ENCODE measurements around the gene DAPK2.
A peak's percentile ranks its signal among the peaks of the same experiment; 100 is the strongest.

The DAPK2 gene

DNA sequence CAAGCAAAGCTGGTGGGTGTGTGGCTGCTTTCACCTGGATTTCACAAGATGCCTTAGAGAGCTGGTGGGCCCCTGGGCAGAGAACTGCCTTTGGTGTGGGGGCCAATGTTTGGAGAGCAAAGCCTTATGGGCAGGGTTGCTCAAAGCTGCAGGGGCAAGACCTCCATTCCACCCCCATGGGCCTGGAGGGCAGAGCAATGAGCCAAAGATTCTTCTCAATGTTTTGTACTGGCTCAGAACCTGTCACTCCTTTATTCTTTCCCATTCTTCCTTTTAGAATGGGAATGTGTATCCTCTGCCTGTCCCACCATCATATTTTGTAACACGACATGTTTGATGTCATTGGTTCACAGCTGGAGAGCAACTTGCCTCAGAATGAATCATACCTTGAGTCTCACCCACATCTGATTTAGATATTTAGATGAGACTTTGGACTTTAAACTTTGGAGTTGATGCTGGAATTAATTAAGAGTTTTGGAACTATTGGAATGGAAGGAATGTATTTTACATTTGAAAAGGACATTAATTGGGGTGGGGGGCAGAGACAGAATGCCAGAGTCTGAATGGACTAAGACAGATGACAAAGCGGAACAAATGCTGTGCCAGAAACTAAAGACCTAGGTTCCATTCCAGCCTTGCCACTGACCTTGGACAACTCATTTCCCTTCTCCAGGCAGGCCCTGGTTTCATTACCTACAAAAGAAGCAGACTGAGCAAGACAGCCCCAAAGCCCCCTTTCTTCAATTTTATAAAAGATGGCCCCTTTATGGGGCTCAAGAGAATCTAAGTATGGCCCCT is 72.9 kb downstream of the DAPK2 start:
- Histone ChIP-seq H3K9me3 (no peaks in the 10 kb centered on the region), H3K4me1 (ENCODE audit: control insufficient read depth in 1 of 2, insufficient read depth in 1 of 2, low read depth in 1 of 2, low read length in 1 of 2) (peaks cover 24 to 27% of the 10 kb centered on the region in 2 experiments), H3K36me3 (peaks cover 59% of the 10 kb centered on the region), H3K27me3 (no peaks in the 10 kb centered on the region), H3K27ac (peak overlapping the region; percentile 23), H3K4me3 (ENCODE audit: low read depth in 1 of 2, low read length in 1 of 2) (no peak overlapping the region)
- TF ChIP-seq, protein P1, sequence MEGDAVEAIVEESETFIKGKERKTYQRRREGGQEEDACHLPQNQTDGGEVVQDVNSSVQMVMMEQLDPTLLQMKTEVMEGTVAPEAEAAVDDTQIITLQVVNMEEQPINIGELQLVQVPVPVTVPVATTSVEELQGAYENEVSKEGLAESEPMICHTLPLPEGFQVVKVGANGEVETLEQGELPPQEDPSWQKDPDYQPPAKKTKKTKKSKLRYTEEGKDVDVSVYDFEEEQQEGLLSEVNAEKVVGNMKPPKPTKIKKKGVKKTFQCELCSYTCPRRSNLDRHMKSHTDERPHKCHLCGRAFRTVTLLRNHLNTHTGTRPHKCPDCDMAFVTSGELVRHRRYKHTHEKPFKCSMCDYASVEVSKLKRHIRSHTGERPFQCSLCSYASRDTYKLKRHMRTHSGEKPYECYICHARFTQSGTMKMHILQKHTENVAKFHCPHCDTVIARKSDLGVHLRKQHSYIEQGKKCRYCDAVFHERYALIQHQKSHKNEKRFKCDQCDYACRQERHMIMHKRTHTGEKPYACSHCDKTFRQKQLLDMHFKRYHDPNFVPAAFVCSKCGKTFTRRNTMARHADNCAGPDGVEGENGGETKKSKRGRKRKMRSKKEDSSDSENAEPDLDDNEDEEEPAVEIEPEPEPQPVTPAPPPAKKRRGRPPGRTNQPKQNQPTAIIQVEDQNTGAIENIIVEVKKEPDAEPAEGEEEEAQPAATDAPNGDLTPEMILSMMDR (IDR thresholded peaks at IDR 0.05): no peak

DNA sequence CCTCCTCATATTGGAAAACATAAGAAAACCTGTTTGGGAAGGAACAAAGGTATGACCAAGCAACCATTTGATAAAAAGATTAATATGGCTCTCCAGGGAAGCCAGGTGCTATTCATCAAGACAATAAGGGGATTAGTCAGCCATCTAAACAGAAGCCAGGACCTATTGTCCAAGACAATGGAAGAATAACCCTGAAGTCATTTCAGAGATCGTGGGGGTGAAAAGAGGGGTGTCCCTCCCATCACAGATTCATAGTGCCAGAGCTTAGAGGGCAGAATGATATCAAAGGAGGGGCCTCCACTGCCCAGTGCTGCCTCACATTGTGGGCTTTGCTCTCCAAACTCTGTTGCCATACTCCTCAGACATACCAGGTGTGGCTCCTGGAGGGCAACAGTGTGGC is 73.5 kb downstream of the DAPK2 start:
- no peak overlapping the region for H3K4me3 ChIP-seq (ENCODE audit: low read depth in 1 of 2, low read length in 1 of 2)
- no peak overlapping the region for H3K27ac ChIP-seq
- H3K27me3 ChIP-seq: no peaks in the 10 kb centered on the region
- no peaks in the 10 kb centered on the region for H3K9me3 ChIP-seq
- H3K36me3 ChIP-seq: peaks cover 63% of the 10 kb centered on the region
- H3K4me1 ChIP-seq (ENCODE audit: control insufficient read depth in 1 of 2, insufficient read depth in 1 of 2, low read depth in 1 of 2, low read length in 1 of 2): peaks cover 24 to 27% of the 10 kb centered on the region in 2 experiments
- TF ChIP-seq, protein P1 (IDR thresholded peaks at IDR 0.05): no peak

DNA sequence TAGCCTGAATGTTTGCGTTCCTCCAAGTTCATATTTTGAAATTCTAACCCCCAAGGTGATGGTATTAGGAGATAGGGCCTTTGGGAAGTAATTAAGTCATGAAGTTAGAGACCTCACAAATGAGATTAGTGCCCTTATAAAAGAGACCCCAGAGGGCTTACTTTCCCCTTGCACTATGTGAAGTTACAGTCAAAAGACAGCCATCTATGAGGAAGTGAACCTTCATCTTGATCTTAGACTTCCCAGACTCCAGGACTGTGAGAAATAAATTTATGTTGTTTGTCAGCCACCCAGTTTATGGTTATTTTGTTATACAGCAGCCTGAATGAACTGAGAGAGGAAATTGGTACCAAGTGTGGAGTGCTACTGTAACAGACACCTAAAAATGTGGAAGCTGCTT is 74.4 kb downstream of the DAPK2 start:
- no peak overlapping the region for H3K4me3 ChIP-seq (ENCODE audit: low read depth in 1 of 2, low read length in 1 of 2)
- H3K27me3 ChIP-seq: no peaks in the 10 kb centered on the region
- peaks cover 24 to 27% of the 10 kb centered on the region in 2 experiments for H3K4me1 ChIP-seq (ENCODE audit: control insufficient read depth in 1 of 2, insufficient read depth in 1 of 2, low read depth in 1 of 2, low read length in 1 of 2)
- H3K27ac ChIP-seq: peak overlapping the region; percentile 61
- peaks cover 63% of the 10 kb centered on the region for H3K36me3 ChIP-seq
- H3K9me3 ChIP-seq: no peaks in the 10 kb centered on the region
- TF ChIP-seq, protein P1 (IDR thresholded peaks at IDR 0.05): no peak

DNA sequence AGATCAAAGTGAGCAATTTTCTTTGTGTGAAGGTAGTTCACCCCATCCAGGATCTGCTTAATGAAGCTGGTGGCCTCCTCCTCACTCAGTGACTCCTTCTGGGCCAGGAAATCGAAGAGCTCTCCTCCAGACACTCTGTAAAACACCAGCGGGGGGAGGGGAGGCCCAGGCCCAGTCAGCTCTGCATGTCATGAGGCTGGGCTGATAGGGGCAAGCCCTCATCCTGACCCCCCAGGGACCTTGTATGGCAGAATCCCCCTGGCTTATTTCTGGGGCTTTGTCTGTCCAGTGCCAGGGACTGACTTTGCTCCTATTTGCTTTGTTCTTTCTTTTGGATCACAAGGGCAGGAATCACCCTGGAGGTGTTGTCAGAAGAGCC is 74.9 kb downstream of the DAPK2 start:
- no peaks in the 10 kb centered on the region for H3K9me3 ChIP-seq
- H3K27ac ChIP-seq: peak overlapping the region; percentile 61
- H3K27me3 ChIP-seq: no peaks in the 10 kb centered on the region
- peaks cover 65% of the 10 kb centered on the region for H3K36me3 ChIP-seq
- H3K4me3 ChIP-seq (ENCODE audit: low read depth in 1 of 2, low read length in 1 of 2): no peak overlapping the region
- H3K4me1 ChIP-seq (ENCODE audit: control insufficient read depth in 1 of 2, insufficient read depth in 1 of 2, low read depth in 1 of 2, low read length in 1 of 2): peaks cover 24 to 27% of the 10 kb centered on the region in 2 experiments
- TF ChIP-seq, protein P1 (IDR thresholded peaks at IDR 0.05): no peak

DNA sequence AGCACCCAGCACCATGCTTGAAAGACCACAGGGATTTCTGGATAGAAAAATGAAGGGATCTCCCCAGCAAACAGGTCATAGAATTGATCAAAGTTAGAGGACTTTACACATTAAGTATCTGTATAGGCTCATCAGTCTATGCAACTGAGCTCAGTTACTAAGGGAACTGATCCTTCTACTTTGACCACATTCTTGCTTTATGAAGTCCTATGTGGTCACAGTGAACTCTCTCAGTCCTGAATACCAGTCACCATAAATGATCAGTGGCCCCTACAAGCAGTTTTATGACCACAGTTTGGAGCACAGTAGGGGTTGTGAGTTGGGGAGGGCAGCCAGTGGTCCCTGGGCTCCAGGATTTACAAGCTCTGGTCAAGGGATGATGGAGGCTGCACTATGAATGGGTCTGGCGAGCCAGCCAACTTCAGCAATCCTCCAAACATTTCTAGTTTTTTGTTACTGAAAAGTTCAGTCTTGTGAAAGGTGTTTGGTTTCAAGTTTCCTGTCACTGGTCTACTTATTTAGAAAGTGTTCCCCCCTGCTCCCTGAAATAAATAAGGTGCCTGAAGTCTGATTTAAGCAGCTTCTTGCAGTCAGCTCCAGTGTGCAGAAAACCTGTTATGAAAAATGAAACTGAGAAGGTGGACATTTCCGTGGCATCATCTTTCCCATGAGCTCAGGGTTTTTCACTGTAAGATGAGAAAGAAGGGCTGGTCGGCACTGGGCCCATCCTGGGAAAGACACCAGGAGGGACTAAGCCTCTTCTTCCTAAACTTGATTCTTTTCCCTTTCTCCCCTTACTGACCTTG is 75.5 kb downstream of the DAPK2 start:
- H3K36me3 ChIP-seq: peaks cover 65% of the 10 kb centered on the region
- peaks cover 24 to 27% of the 10 kb centered on the region in 2 experiments for H3K4me1 ChIP-seq (ENCODE audit: control insufficient read depth in 1 of 2, insufficient read depth in 1 of 2, low read depth in 1 of 2, low read length in 1 of 2)
- peak overlapping the region; percentile 61 for H3K27ac ChIP-seq
- no peak overlapping the region for H3K4me3 ChIP-seq (ENCODE audit: low read depth in 1 of 2, low read length in 1 of 2)
- H3K27me3 ChIP-seq: no peaks in the 10 kb centered on the region
- no peaks in the 10 kb centered on the region for H3K9me3 ChIP-seq
- TF ChIP-seq, protein P1 (IDR thresholded peaks at IDR 0.05): no peak
